GM21528 (cell line): ENCODE measurements around the gene MBD4.
"Not testable (repeated sequence)": the region's sequence is repeated elsewhere in the genome, so short reads cannot be mapped to it uniquely, and the experiment has no call there.

Experiments used
- ATAC-seq: cut with Tn5 transposase; IDR thresholded peaks from one replicate; pipeline ENCODE4 v1.9.1; 2021; ENCODE audit warnings: mild to moderate bottlenecking, moderate library complexity; ENCODE audit not compliant: unreplicated experiment, low FRiP score

The MBD4 gene

GRCh38 chr3:129439817-129440617 lies at the start of gene MBD4, which contains the start of gene IFT122:
TSS of gene MBD4 (minus strand) at chr3:129439948. CDS start at chr3:129439833, 115 bp downstream.
TSS of gene IFT122 (plus strand) at chr3:129440224. CDS start at chr3:129440331, 107 bp downstream.
- ATAC-seq, result peak; percentile 86

- not testable (repeated sequence) for ATAC-seq
Observed at GRCh38 chr3:129489258-129489657, 49.5 kb upstream of the MBD4 start.

- not testable (repeated sequence) for ATAC-seq
Observed at GRCh38 chr3:129487868-129488335, 48.2 kb upstream of the MBD4 start.

- no peak for ATAC-seq
Observed at GRCh38 chr3:129487183-129487867, 47.6 kb upstream of the MBD4 start.

- no peak for ATAC-seq
Observed at GRCh38 chr3:129486664-129487035, 46.9 kb upstream of the MBD4 start.

GRCh38 chr3:129485721-129486663 lies 46.2 kb upstream of the MBD4 start:
- no peak for ATAC-seq

GRCh38 chr3:129485146-129485545 lies 45.4 kb upstream of the MBD4 start:
- ATAC-seq, result not testable (repeated sequence)

- no peak for ATAC-seq
Observed at GRCh38 chr3:129483870-129484269, 44.1 kb upstream of the MBD4 start.

GRCh38 chr3:129482721-129483120 lies 43.0 kb upstream of the MBD4 start:
- ATAC-seq, result no peak

GRCh38 chr3:129481766-129482332 lies 42.1 kb upstream of the MBD4 start:
- ATAC-seq, result no peak

GRCh38 chr3:129481225-129481765 lies 41.5 kb upstream of the MBD4 start:
- ATAC-seq, result not testable (repeated sequence)

GRCh38 chr3:129476586-129476985 lies 36.8 kb upstream of the MBD4 start:
- no peak for ATAC-seq

- ATAC-seq, result no peak
Observed at GRCh38 chr3:129475863-129476262, 36.1 kb upstream of the MBD4 start.

GRCh38 chr3:129474984-129475804 lies 35.4 kb upstream of the MBD4 start:
- ATAC-seq, result no peak

- no peak for ATAC-seq
Observed at GRCh38 chr3:129473769-129474152, 34.0 kb upstream of the MBD4 start.

GRCh38 chr3:129473067-129473768 lies 33.5 kb upstream of the MBD4 start:
- ATAC-seq, result no peak

- ATAC-seq, result no peak
Observed at GRCh38 chr3:129470861-129471260, 31.1 kb upstream of the MBD4 start.

GRCh38 chr3:129469026-129469425 lies 29.3 kb upstream of the MBD4 start:
- no peak for ATAC-seq
